NCI-H510A treated with DMSO at 0.1 percent for 48 hours (cell line): ENCODE results near the gene TLE1.
A peak's percentile ranks its signal among the peaks of the same experiment; 100 is the strongest.
"Not testable (repeated sequence)": the region's sequence is repeated elsewhere in the genome, so short reads cannot be mapped to it uniquely, and the experiment has no call there.

Source experiments
- DNase-seq: peaks from one replicate; lab custom pipeline; 2025; lab: John Stamatoyannopoulos, UW

TLE1 gene

DNA sequence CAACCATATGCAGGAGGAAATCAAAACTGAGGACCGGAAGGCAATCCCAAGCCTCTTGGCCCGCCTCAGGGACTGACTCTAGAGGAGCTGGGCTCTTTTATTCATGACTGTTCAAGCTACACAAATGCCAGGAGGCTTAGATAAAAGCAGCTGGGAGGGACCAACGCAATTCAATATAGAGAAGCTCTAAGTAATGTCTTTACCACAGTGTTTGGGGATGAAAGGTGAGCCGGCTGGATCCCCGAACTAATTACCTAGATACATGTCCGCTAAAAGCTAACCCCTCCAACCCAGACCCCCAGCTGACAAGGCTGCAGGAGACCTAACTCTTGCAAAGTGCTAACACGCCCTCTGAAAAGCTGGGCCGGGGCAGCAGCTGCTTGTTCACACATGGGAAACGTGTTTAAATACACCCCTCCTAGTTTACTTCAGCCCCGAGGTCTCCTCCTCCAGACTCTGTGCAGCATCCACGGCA is 67.5 kb downstream of the TLE1 start:
- no peak for DNase-seq

DNA sequence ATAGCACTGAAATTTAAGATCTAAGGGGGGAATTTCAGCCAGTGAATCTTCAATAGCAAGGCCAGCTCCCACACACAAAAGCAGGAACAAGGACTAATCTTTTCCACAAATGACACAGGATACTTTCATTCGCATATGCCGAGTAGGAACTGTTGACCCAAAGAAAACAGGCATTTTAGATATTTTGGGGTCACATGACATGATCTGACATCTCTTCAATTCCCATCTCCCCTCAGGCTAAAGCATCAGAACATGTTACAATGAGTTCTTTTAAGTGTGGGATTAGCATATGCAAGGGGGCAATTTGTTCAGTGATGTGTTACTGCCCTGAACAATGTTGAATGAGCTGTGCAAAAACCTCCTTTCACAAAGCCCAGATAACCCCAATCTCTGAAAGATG is 68.2 kb downstream of the TLE1 start:
- DNase-seq, result no peak

DNA sequence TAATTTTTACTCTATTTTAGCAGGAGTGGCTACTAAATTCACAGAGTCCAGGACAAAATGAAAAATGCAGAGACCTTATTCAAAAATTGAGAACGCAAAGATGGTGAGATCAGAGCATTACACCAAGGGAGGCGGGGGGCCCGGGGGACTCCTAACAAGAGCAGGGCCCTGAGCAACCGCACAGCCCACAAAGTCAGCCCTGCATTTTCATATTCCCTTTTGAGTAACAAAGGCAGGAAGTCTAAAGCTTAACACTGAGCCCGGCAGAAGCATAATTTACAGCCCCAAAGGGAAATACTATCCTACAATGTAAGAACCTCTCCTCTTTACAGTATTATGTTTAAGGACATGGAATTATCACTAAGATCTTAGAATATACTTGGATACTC is 69.4 kb downstream of the TLE1 start:
- no peak for DNase-seq

DNA sequence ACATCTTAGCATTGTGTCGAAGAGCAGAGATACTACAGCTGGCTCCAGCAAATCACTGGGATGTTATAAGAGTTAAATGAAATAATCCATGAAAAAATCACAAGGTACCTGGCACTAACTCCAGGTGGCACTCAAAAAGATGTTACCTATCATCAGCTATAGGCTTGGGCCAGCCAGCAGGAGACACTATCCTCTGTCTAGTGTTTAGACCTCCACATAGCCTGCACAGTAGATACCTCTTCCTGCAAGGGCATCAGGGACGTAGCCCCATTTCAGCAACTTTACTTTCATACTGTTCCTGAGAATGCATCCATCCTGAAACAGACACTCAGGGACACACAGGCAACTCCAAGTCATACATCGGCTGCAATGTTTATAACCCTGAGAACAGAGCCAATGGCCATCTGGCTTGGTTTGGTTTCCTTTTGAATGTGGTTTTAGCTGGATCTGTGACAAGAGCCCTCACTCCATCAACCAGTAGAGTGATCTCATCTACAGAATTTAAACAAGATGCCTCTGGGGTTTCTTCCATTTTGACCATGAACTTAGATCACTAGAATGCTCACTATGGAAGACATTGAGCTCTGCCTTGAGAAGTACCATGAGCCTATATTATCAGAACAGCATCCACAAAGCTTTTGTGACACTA is 69.9 kb downstream of the TLE1 start:
- no peak for DNase-seq

DNA sequence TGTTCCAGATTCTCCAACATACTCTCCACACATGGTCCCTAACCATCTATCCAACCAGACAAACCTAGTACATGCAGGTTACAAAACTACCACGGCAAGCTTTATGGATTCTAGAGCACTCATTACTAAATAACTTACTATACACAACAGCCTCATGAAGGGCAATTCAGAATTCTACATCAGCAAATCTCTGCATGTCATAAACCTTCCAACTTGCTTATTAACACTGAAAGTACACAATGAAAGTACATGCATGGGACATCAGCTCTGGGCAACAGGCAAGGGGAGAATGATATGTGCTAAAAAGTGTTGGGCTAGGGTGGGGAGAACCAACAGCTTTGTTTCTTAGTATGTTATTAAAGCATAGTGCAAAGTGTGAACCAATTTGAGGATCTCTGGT is 70.4 kb downstream of the TLE1 start:
- DNase-seq, result no peak

DNA sequence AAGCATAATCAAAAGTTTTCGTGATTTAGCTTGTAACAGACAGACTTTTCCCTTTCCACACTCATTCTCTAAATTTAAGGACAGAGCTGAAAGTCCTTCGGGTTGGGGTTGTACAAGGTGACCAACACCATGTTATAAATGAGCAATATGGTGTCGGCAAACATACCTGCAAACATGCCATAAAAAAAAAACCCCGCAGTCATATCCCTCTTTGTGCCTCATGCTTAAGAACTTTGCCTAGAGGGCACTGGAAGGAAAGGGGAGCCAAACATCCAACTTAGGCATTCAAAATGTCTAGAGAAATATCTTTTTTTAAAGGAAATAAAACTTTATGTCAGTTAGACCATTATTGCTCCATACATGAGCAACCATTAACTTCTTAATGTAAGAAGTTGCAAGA is 73.2 kb downstream of the TLE1 start:
- no peak for DNase-seq

DNA sequence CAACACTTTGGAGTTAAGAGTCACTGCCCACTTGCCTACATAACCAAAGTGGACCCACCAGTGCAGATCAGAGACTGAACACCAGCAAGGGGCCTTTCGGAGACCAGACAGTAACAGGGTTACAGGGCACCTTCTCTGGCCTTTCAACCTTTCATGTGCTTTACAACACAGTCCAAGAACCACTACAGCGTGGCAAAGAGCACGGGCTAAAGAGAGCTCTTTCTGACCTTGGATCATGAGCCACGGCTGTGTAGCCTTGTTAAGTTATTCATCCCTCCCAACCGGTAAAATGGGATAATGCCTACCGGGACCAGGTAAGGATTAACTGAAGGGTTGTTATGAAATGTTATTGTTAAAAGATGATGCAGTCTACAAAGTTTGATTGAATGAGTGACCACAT is 75.0 kb downstream of the TLE1 start:
- DNase-seq, result no peak

DNA sequence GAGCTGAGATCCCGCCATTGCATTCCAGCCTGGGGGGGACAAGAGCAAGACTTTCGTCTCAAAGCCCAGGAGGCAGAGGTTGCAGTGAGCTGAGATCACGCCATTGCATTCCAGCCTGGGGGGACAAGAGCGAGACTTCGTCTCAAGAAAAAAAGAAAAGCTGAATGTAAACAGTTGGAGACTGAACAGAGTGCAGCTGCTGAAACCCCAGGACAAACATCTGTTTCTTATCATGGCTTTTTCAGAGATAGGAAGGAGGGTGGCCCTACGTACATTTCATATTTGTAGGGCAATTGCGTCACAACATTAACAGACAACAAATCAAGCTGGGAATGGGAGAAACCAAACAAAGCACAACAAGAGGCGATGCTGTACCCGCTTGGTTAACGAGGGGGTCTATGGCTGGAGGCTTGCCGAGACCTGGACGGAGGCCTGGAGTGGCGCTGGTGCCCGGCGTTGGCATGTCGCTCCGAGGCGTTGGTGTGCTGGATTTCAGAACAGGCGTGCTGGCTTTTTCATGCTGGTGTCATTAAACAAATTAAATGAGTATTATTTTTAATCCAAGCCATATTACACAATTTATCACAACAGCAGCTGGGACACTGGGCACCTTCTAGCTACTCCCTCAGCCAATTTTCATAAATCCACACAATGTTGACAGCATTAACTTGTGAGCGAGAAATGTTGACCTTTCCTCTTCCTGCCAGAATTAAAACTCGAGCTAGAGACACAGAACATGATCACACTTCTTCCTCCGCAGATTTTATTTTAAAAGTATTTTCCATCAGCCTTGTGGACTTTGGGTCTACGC is 76.1 kb downstream of the TLE1 start:
- DNase-seq, result no peak

DNA sequence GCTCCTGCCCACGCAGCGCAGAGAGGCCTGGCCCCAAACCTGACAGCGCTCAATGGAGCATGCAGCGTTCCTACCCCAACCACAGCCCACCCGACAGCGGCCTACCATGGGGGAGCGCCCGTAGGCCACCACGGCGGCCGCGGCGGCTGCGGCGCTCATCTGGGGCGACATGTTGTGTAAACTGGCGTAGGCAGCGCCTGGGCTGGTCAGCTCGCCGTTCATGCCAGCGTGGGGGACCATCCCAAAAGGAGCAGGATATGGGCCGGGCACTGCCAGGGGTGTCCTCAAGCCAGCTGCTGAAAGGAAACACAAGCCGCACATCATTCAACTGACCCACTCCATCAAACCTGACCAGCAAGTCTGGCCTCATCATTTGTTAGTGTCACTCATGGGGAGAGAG is 77.7 kb downstream of the TLE1 start:
- no peak for DNase-seq

DNA sequence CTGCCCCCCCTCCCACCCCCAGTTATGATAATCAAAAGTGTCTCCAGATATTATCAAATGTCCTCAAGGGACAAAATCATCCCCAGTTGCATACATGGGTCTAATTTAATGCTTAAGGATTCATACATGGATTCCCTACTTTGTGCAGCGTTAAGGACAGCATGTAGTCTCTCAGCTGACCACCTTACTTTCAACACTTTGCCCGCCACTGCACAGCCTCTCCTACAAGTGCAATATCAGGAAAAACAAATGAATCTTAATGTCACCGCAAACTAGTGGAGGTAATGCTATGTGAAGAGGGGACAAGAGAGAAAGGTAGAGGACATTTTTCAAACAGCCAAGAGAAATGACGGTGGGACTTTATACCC is 78.6 kb downstream of the TLE1 start:
- no peak for DNase-seq

DNA sequence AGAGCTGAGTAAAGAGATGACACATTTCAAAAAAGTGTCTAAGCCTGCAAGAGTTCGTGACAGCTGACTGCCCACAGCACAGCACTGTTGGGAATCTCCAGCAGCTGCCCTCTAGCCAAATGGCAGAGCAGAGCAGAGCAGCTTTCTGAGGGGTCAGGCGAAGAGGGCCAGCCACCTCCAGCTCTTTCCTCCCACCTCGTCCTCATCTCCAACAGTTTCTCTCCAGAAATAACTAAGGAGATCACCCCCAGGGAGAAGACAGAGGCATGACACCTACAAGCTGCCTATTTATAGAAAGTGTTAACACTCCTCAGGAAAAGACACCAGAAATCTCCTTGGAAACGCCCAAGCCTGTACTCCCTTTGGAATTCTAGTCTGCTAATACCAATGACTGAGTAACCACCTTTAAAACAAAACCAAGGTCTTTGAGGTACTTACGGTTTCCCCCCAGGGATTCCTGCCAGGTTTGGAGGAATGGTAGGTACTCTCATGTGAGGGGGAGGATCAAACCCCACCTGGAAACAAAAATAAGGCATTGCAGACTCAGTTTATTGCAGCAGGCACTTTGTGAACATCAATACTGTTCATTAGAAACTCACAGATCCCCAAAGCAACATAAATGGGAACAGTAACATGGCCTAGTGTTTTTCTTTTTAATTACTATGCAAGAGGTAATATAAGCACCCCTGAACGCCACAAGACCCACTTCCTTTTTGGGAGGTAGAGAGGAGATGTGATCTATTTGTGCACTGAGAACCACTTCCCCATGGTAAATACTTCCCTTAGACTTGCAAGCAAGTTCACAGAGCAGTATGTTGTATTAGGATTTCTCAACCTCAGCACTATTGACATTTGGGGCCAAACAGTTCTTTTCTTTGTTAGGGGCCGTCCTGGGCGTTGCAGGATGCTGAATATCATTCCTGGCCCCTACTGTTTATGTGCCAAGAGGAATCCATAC is 79.3 kb downstream of the TLE1 start:
- DNase-seq, result no peak

DNA sequence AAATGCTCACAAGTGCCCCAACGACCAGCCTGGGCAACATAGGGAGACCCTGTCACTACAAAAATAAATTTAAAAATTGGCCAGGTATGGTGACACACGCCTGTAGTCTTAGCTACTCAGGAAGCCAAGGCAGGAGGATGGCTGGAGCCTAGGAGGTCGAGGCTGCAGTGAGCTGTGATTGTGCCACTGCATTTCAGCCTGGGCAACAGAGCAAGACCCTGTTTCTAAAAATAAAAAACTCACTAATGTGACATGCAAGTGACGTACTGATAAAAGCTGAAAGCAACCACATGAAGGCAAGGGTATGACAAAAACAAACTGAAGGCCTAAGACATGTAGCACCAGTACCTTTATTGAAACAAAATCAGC is 81.1 kb downstream of the TLE1 start:
- DNase-seq, result no peak

DNA sequence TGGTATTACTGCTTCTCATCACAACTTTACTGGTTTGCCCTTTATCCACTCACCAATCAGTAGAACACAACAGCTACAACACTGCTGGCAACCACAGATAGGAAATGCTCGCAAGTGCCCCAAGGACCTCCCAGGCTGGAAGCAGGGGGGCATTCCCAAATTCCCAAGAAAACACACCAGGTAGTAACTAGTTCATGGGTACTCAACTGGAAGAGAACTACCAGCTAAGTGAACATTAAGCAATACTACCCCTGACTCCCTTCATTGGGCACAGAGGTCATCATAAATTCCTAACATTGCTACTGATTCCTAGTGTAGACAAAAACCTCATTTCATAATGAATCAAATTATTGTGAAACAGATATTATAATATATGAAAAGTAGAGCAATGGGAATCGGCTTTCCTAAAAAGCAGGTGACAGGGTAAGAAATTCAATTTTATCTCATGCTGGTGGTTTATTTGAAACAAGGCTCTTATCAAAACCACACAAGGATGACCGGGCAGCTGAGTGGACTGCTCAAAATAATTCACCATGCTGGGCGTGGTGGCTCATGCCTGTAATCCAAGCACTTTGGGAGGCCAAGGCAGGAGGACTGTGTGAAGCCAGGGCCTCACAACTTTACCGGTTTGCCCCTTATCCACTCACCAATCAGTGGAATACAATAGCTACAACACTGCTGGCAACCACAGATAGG is 81.6 kb downstream of the TLE1 start:
- no peak for DNase-seq

DNA sequence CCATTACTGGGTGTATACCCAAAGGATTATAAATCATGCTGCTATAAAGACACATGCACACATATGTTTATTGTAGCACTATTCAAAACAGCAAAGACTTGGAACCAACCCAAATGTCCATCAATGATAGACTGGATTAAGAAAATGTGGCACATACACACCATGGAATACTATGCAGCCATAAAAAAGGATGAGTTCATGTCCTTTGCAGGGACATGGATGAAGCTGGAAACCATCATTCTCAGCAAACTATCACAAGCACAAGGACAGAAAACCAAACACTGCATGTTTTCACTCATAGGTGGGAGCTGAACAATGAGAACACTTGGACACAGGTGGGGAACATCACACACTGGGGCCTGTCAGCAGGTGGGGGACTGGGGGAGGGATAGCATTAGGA is 83.1 kb downstream of the TLE1 start:
- not testable (repeated sequence) for DNase-seq

DNA sequence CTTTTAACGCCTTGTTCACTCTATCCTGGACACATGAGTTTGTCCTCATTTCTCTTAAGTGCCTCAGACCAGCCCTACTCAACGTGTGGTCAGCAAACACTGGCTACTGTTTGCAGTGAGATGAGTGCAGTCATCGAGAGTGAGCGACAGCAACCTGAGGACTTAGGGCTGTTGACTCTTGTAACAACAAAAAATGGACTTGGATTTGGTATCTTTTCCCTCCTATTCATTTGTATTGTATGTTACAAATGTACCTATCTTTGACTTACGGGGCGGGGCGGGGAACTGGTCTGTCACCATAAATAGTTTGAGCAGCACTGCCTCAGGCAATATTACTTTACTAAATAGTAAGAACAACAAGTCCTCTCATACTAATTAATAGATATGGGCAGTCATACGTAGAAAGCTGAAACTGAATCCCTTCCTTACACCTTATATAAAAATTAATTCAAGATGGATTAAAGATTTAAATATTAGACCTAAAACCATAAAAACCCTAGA is 84.1 kb downstream of the TLE1 start:
- DNase-seq, result peak; percentile 62

DNA sequence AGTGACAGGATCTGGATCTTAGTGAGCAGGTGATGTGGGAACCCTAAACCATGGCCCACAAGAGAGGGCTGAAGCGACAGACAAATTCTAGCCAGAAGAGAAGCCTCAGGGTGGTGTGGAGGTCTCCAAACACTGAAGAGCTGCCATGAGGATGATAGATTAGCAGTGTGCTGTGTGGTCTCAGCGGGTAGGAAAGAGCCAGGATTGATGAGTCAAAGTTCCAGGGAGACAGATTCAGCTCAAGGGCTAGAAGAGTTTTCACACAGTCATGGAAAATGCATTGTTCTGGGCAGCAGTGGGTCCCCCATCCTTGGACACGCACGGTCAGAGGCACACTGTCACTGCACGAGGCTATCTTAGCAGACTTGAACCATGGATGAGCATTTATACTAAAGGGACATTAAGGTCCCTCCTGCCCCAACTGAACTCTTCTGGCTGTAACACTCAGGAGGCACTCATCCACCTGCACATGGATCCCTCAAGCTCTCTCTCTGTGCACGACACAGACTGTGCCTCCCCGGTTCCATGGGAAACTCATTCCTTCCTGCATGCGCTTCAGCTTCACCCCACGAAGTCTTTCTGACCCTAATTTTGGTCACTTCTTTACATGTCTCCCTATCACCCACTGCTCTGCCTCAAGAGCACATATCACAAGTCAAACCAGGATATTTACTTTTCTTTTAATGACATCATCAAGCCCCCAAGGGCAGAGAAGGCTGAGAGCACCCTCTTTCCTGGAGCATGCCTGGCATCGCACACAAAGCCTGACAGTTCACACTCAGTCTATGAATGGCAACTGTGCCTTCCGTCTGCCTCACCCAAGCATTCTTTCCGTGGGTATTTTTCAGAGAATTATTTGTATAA is 84.8 kb downstream of the TLE1 start:
- no peak for DNase-seq

DNA sequence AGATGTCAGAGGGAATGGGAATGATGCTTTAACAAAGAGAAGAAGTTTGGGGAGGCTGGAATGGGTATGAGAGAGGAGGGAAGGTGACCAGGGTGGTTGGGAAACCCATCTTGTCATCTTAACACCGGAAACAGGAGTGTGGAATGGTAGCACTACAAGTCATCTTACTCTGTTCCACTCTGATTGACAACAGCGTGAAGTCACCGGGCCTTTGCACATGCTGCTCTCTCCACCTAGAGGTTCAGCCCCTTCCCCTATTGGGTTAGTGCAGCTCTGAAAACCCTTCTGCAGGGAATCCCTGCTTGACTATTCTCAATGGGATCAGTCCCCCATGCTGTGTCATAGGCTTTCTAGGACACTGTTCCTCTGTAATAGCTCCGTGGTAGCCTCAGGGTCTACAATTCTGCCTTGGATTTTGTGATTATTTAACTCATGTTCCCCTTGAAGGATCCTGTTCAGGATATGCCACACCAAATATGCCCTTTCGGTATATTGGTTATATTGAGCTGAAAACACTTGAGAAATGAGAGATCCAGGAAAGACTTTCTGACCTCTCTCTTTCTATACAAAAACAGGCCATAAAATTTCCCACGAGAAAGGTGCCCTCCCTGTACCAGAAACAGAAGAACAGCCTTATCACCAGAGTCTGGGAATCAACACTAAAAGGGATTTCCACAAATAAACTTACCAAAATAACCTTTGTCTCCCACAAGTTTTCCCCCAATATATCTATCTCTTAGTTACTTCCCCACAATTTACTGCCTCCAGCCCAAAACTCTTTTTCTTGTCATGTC is 86.3 kb downstream of the TLE1 start:
- DNase-seq, result no peak

DNA sequence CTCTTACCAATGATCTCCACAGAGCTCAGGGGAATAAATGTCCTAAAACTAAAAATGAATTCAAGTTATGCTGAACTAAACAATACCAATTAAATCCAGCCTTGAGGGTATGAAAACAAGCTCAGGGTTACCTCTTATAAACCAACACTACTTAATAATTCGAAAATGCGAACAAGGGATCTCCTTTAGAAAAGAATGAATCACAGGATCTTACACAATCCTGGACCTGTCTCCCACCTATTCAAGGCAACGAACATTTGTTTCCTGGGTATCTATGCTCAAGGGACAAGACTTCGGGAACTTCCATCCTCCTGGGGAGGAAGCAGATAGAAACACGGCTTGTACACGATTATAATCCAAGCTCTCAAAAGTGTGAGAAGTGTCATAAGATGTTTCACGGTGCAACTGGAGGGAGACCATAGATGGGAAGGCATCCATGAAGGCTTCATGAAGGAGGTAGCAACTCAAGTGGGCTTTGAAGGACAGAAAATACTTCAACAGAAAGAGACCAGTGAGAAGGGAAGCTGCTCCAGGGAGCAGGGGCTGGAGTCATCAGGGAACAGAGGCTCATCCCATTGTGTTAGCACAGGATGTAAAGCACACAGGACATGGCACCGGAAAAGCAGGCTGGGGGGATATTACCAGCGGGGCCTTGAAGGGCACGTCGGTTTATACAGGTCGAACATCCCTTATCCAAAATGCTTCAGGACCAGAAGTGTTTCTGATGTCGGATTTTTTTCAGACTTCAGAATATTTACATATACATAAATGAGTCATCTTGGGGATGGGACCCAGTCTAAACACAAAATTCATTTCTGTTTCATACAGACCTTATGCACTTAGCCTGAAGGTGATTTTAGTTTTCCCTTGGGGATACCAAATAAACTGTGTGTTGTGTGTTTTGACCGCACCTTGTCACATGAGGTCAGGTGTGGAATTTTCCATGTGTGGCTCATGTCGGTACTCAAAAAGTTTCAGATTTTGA is 87.4 kb downstream of the TLE1 start:
- no peak for DNase-seq

DNA sequence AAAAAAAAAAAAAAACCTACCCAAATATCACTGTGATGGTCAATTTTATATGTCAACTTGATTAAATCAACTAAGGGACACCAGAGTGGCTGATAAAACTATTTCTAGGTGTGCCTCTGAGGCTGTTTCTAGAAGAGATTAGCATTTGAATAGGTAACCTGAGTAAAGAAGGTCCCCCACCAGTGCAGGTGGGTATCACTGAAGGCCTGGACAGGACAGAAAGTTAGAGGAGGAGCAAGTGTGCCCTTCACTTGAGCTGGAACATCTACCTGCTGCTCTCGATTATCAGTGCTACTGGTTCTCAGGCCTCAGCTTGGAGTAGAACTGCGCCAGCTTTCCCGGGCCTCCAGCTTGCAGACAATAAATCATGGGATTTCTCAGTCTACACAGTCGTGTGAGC is 88.7 kb downstream of the TLE1 start:
- no peak for DNase-seq
